ENCODE data around the gene MLLT1.

Gene MLLT1

DNA sequence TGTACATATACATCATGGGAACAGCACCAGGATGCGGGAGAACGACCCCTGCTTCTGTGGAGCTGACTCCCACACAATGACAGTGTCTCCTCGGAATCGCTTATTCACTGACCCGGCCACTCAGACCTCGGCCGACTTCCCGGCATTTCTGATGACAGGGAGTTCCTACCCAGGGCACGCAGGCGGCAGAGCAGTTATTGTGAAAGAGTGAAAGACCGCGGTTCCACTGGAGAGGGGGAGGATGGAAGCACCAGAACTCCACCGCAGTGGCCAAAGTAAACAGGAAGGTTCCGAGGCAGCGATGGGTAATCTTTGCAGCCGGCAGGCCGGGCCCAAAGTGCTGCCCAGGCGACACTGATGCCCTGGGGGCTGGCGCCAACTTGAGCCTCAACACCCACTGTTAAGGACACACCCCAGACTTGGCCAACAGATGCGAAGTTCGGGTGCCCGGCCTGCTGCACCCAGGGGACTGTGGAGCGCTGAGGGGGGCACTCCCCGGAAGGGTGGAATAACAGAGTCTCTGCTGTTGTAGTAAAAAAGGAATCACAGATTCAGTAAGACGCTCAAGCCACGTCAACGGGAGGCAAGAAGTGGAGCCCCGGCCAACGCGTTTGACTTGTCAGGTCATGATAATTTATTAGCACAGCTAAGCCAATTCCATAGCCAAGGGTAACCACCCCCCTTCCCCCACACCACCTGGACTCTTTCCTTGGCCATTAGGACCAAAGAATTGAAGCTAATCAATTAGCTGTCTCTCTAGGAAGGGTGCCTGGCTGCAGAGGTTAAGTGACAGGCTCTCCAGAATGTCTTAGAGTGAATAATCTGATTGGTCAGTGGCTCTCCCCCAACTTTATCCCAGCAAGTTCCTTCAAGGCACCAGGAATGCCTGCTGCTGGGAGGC is 5.8 kb downstream of the MLLT1 start:
- no peak overlapping the region for H3K9ac ChIP-seq (ENCODE audit: low read length)
- peaks cover 92% of the 10 kb centered on the region for H3K79me2 ChIP-seq (ENCODE audit: insufficient read depth, low read length)
- TF ChIP-seq EZH2phosphoT487 (conservative IDR thresholded peaks at IDR 0.05; ENCODE audit: low read length) = no peak
- TF ChIP-seq, protein P1, sequence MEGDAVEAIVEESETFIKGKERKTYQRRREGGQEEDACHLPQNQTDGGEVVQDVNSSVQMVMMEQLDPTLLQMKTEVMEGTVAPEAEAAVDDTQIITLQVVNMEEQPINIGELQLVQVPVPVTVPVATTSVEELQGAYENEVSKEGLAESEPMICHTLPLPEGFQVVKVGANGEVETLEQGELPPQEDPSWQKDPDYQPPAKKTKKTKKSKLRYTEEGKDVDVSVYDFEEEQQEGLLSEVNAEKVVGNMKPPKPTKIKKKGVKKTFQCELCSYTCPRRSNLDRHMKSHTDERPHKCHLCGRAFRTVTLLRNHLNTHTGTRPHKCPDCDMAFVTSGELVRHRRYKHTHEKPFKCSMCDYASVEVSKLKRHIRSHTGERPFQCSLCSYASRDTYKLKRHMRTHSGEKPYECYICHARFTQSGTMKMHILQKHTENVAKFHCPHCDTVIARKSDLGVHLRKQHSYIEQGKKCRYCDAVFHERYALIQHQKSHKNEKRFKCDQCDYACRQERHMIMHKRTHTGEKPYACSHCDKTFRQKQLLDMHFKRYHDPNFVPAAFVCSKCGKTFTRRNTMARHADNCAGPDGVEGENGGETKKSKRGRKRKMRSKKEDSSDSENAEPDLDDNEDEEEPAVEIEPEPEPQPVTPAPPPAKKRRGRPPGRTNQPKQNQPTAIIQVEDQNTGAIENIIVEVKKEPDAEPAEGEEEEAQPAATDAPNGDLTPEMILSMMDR (IDR thresholded peaks at IDR 0.05; ENCODE audit: insufficient read depth, low read length, poor library complexity, severe bottlenecking) = no peak
- no peaks in the 10 kb centered on the region for H3F3A ChIP-seq (ENCODE audit: insufficient read depth)
- no peaks in the 10 kb centered on the region for H3K9me2 ChIP-seq (replicated peaks; ENCODE audit: insufficient read depth, low read length)
- H2AFZ ChIP-seq (ENCODE audit: low read depth, low read length, severe bottlenecking) = no peak overlapping the region
- H4K20me1 ChIP-seq (ENCODE audit: low read depth, low read length) = no peaks in the 10 kb centered on the region; the same call in 1 of the 2 replicates
- no peak overlapping the region for H3K4me3 ChIP-seq (ENCODE audit: insufficient read depth, low read length, poor library complexity, severe bottlenecking)
- no peaks in the 10 kb centered on the region for H3K27me3 ChIP-seq (ENCODE audit: low read length)
- peaks cover 4% of the 10 kb centered on the region; the same call in 1 of the 2 replicates for H3K36me3 ChIP-seq (ENCODE audit: low read length)
- H3K9me3 ChIP-seq (ENCODE audit: insufficient read depth, low read length) = no peaks in the 10 kb centered on the region
- H3K4me2 ChIP-seq (ENCODE audit: low read depth, low read length, poor library complexity, severe bottlenecking) = no peak overlapping the region
- no peak overlapping the region for H3K27ac ChIP-seq (ENCODE audit: low read depth, low read length)

DNA sequence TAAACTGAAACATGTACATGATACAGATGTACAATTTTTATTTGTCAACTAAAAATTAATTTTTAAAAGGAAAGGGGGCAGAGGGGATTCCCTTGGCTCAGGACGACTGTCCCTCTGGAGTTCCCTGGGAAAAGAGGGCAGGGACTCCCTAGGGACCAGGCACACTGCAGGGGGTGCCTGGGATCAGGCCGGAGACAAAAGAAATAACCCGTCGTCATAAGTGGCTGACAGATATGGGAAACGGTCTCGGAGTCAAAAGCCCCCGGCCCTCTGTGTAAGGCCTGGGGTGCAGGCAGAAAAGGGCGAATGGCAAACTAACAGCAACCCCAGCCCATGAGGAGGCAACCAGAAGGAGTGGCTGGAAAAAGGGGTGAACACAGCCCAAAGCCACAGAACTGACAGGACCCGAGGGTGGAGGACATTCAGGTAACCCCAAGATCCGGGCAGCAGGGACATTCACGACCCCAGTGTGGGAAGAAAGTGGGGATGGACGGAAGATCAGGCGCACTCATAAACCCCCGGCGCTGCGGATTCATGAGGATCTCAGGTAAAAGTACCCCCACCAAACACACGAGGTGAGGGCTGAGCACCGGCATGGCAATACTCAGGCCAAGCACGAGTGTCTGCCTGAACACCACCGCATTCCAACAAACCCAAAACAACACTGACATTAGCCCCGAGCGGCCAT is 6.7 kb downstream of the MLLT1 start:
- H3K36me3 ChIP-seq (ENCODE audit: low read length) = peaks cover 4% of the 10 kb centered on the region
- no peaks in the 10 kb centered on the region; the same call in 1 of the 2 replicates for H4K20me1 ChIP-seq (ENCODE audit: low read depth, low read length)
- no peak overlapping the region for H3K4me2 ChIP-seq (ENCODE audit: low read depth, low read length, poor library complexity, severe bottlenecking)
- no peaks in the 10 kb centered on the region for H3K9me2 ChIP-seq (replicated peaks; ENCODE audit: insufficient read depth, low read length)
- H3K9ac ChIP-seq (ENCODE audit: low read length) = no peak overlapping the region
- H3K79me2 ChIP-seq (ENCODE audit: insufficient read depth, low read length) = peaks cover 88% of the 10 kb centered on the region
- no peaks in the 10 kb centered on the region for H3F3A ChIP-seq (ENCODE audit: insufficient read depth)
- H3K27ac ChIP-seq (ENCODE audit: low read depth, low read length) = no peak overlapping the region
- H3K27me3 ChIP-seq (ENCODE audit: low read length) = no peaks in the 10 kb centered on the region
- no peak overlapping the region for H3K4me3 ChIP-seq (ENCODE audit: insufficient read depth, low read length, poor library complexity, severe bottlenecking)
- H2AFZ ChIP-seq (ENCODE audit: low read depth, low read length, severe bottlenecking) = no peak overlapping the region
- H3K9me3 ChIP-seq (ENCODE audit: insufficient read depth, low read length) = no peaks in the 10 kb centered on the region
- TF ChIP-seq, protein P1 (IDR thresholded peaks at IDR 0.05; ENCODE audit: insufficient read depth, low read length, poor library complexity, severe bottlenecking) = no peak
- no peak for TF ChIP-seq EZH2phosphoT487 (conservative IDR thresholded peaks at IDR 0.05; ENCODE audit: low read length)

DNA sequence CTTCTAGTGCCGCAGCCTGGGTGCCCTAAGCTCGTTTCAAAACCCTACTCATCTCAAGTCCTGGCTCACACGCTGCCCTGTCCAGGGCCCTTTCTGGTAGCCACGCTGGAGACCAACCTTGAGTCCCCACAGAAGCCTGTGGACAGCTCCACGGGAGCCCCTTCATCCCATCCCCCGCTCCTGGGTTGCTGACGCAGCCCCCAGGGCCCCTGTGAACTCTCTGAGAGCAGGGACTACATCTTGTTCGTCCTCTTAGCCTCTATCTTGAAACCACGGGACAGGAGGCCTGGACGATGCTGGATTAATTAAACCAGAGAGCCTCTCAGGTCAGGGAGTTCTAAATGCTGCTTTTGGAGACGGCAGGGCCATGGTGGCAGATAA is 7.4 kb downstream of the MLLT1 start:
- Histone ChIP-seq H3K79me2 (ENCODE audit: insufficient read depth, low read length) (peaks cover 88% of the 10 kb centered on the region), H3K27ac (ENCODE audit: low read depth, low read length) (no peak overlapping the region), H3K9me3 (ENCODE audit: insufficient read depth, low read length) (no peaks in the 10 kb centered on the region), H4K20me1 (ENCODE audit: low read depth, low read length) (peaks cover 5% of the 10 kb centered on the region; the same call in 1 of the 2 replicates), H3K27me3 (ENCODE audit: low read length) (no peaks in the 10 kb centered on the region), H3K4me2 (ENCODE audit: low read depth, low read length, poor library complexity, severe bottlenecking) (no peak overlapping the region), H3F3A (ENCODE audit: insufficient read depth) (no peaks in the 10 kb centered on the region), H3K9ac (ENCODE audit: low read length) (no peak overlapping the region), H3K9me2 (replicated peaks; ENCODE audit: insufficient read depth, low read length) (no peaks in the 10 kb centered on the region), H3K4me3 (ENCODE audit: insufficient read depth, low read length, poor library complexity, severe bottlenecking) (no peak overlapping the region), H2AFZ (ENCODE audit: low read depth, low read length, severe bottlenecking) (no peak overlapping the region), H3K36me3 (ENCODE audit: low read length) (peaks cover 4% of the 10 kb centered on the region)
- TF ChIP-seq, protein P1 (IDR thresholded peaks at IDR 0.05; ENCODE audit: insufficient read depth, low read length, poor library complexity, severe bottlenecking) = no peak
- no peak for TF ChIP-seq EZH2phosphoT487 (conservative IDR thresholded peaks at IDR 0.05; ENCODE audit: low read length)
